Measurements from ENCODE around the gene CPA3.

GRCh38 chr3:148854061-148854460, 11.0 kb upstream of the CPA3 start:
- no peak for TF ChIP-seq POLR2A (IDR thresholded peaks at IDR 0.05; ENCODE audit: low read length)
- no peak for TF ChIP-seq GATA1 (IDR thresholded peaks at IDR 0.05; ENCODE audit: low read depth, low read length)
